Activated CD4-positive, alpha-beta T cell treated with anti-CD3 and anti-CD28 coated beads, Interleukin-2, amount 50 U/mL, for 24 hours (primary cell): ENCODE results near the gene LRRC40.
"Not testable (repeated sequence)": the region's sequence is repeated elsewhere in the genome, so short reads cannot be mapped to it uniquely, and the experiment has no call there.

Experiments
- DNase-seq, 2 donors: peaks; one replicate each; pipeline ENCODE4 v3.0.0-alpha.2; 2020; ENCODE audit warnings: low read depth in 1 of 2, low spot score in 1 of 2

LRRC40 gene

GRCh38 chr1:70205434-70206118, at the start of gene LRRC40:
Gene LRRC40 (minus strand): TSS chr1:70205579. CDS start chr1:70205540, 39 bp downstream.
- peak; percentile 93 to 96 for DNase-seq

- no peak for DNase-seq
Observed at GRCh38 chr1:70248729-70249128, 43.4 kb upstream of the LRRC40 start.

- DNase-seq: no peak
Observed at GRCh38 chr1:70247768-70248167, 42.4 kb upstream of the LRRC40 start.

GRCh38 chr1:70247122-70247521, 41.7 kb upstream of the LRRC40 start:
- DNase-seq: no peak

- DNase-seq: no peak
Observed at GRCh38 chr1:70239940-70240339, 34.6 kb upstream of the LRRC40 start.

GRCh38 chr1:70234733-70235132, 29.4 kb upstream of the LRRC40 start:
- no peak for DNase-seq

GRCh38 chr1:70231475-70231874, 26.1 kb upstream of the LRRC40 start:
- no peak for DNase-seq

- no peak for DNase-seq
Observed at GRCh38 chr1:70228670-70229069, 23.3 kb upstream of the LRRC40 start.

GRCh38 chr1:70227439-70227838, 22.1 kb upstream of the LRRC40 start:
- DNase-seq: no peak

GRCh38 chr1:70224954-70225353, 19.6 kb upstream of the LRRC40 start:
- DNase-seq: no peak

GRCh38 chr1:70222716-70223235, 17.4 kb upstream of the LRRC40 start:
- no peak for DNase-seq

GRCh38 chr1:70221238-70222121, 16.1 kb upstream of the LRRC40 start, which contains the start of gene SRSF11:
Gene SRSF11 (plus strand): TSS chr1:70221380. CDS start chr1:70221637, 257 bp downstream.
- peak; percentile 93 to 96 for DNase-seq

GRCh38 chr1:70220517-70221237, 15.3 kb upstream of the LRRC40 start:
- DNase-seq: no peak

- DNase-seq: no peak
Observed at GRCh38 chr1:70220015-70220414, 14.6 kb upstream of the LRRC40 start.

- no peak for DNase-seq
Observed at GRCh38 chr1:70211541-70211940, 6.2 kb upstream of the LRRC40 start.

- no peak for DNase-seq
Observed at GRCh38 chr1:70210820-70211219, 5.4 kb upstream of the LRRC40 start.

- DNase-seq: no peak
Observed at GRCh38 chr1:70208292-70208691, 2.9 kb upstream of the LRRC40 start.

GRCh38 chr1:70207492-70207891, 2.1 kb upstream of the LRRC40 start:
- no peak for DNase-seq

- DNase-seq: not testable (repeated sequence)
Observed at GRCh38 chr1:70206833-70207232, 1.5 kb upstream of the LRRC40 start.

- DNase-seq: no peak
Observed at GRCh38 chr1:70205071-70205433, 327 bp downstream of the LRRC40 start.

- no peak for DNase-seq
Observed at GRCh38 chr1:70204600-70204999, 779 bp downstream of the LRRC40 start.
